Aorta (tissue), 5 donors: ENCODE data around the gene HPS4. TPM values are rescaled to one million over a fixed set of nuclear protein-coding genes. Genes with fewer than 3 reads are reported as not detected.

Source experiments
- ATAC-seq: fragments of 200-7000 bp; cut with Tn5 transposase; one replicate; pipeline ENCODE4 v1.9.1; 2022; ENCODE audit warnings: moderate library complexity; ENCODE audit not compliant: low FRiP score
- DNase-seq, 2 donors: peaks; one replicate each; pipeline ENCODE4 v3.0.0-alpha.2; 2020
- H3K27ac ChIP-seq, 2 donors: one replicate each; pipeline ENCODE4 v1.5.1; 2013; ENCODE audit warnings: low read length in 2 of 2, mild to moderate bottlenecking in 2 of 2, moderate library complexity in 2 of 2, control low read depth in 1 of 2, inconsistent platforms in 1 of 2, low read depth in 1 of 2
- H3K27me3 ChIP-seq, 2 donors: one replicate each; pipeline ENCODE4 v1.6.1; 2013; ENCODE audit warnings: control low read depth in 1 of 2, low read length in 1 of 2, mild to moderate bottlenecking in 1 of 2, moderate library complexity in 1 of 2; ENCODE audit not compliant: insufficient read depth in 2 of 2, control insufficient read depth in 1 of 2
- H3K36me3 ChIP-seq, 2 donors: one replicate each; pipeline ENCODE4 v1.6.1; 2013; ENCODE audit warnings: control low read depth in 1 of 2, low read length in 1 of 2, mild to moderate bottlenecking in 1 of 2; ENCODE audit not compliant: insufficient read depth in 2 of 2, control insufficient read depth in 1 of 2
- H3K4me1 ChIP-seq, 2 donors: one replicate each; pipeline ENCODE4 v1.6.1; 2013; ENCODE audit warnings: low read length in 2 of 2, control low read depth in 1 of 2, mild to moderate bottlenecking in 1 of 2, moderate library complexity in 1 of 2; ENCODE audit not compliant: insufficient read depth in 2 of 2, control insufficient read depth in 1 of 2
- H3K4me3 ChIP-seq, 2 donors: one replicate each; pipeline ENCODE4 v1.5.1; 2013; ENCODE audit warnings: low read length in 2 of 2, control low read depth in 1 of 2, mild to moderate bottlenecking in 1 of 2
- H3K9me3 ChIP-seq: one replicate; pipeline ENCODE4 v1.6.1; 2013; ENCODE audit warnings: mild to moderate bottlenecking, low read length; ENCODE audit not compliant: control insufficient read depth
- WGBS, 2 donors: extraction: QIAGEN DNeasy Blood & Tissue Kit; methylation state at CpG; one replicate each; pipeline ENCODE4 v1.1.7; 2013; 5-methylcytosine and 5-hydroxymethylcytosine counted together
- intact Hi-C, 2 donors: fragments of 100-400 bp; cut with DNase I; formaldehyde crosslinking; loops; one replicate each; pipeline versions ENCODE4 v1.14.2 to v1.15.0; 2022
- polyA plus RNA-seq, 2 donors: library from polyadenylated mRNA; stranded (reverse); fragments of 200-250 nt; gene quantifications; one replicate each; pipeline ENCODE4 v1.2.3, GENCODE V29; 2013
- total RNA-seq, 2 donors: library from RNA; stranded (reverse); fragmentation: NEBNext Ultra II Directional; extraction: Animal tissue kit (Norgen Biotek cat#: 25700); gene quantifications; one replicate each; pipeline ENCODE4 v1.2.1, GENCODE V29; 2021
- donor health status: healthy with polysubstance abuse.
- donor health status: Bipolar disorder and iron deficiency.
- donor health status: DM: no; HTN: no; CAD: no.
- donor health status: DM: no; HTN: no; CAD: no.
- donor health status: DM: yes; HTN: yes; CAD: no.

The HPS4 gene
- total and polyA plus RNA-seq, 4 donors: 14.7 to 35.6 (median 19.2) TPM

DNA sequence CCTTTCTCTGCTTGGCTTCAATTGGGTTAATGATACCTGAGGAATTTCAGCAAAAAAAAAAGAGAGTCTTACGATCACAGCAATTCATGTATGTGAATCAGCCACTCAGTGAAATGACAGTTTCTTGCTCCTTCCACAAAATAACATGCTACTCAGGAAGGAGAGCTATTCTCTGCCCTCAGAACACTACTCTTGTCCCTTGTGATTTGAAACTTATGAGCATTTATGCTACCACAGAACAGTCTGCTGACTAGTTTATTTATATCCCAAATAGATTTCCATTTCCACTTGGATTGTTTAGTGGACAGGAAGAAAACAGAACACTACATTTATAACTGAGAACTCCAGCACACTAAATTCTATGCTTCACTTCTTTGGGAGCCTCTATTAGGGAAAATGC, 20.2 kb upstream of the HPS4 start:
- Histone ChIP-seq H3K27ac (no peak overlapping the region), H3K27me3 (no peaks in the 10 kb centered on the region), H3K4me3 (no peak overlapping the region), H3K36me3 (peaks cover 14 to 22% of the 10 kb centered on the region in 2 donors), H3K9me3 (no peaks in the 10 kb centered on the region), H3K4me1 (no peaks in the 10 kb centered on the region)
- ATAC-seq: no peak
- DNase-seq: no peak
- intact Hi-C loops: no loop called here
- 59 to 63% methylated on average over 1 of the region's 1 CpG for WGBS, 2 donors

- peak in 1 of 2 donors; percentile 60 for DNase-seq
- Histone ChIP-seq H3K36me3 (peaks cover 14 to 22% of the 10 kb centered on the region in 2 donors), H3K27me3 (no peaks in the 10 kb centered on the region), H3K4me1 (no peaks in the 10 kb centered on the region), H3K4me3 (no peak overlapping the region), H3K9me3 (no peaks in the 10 kb centered on the region), H3K27ac (peak overlapping the region in 1 of 2 donors; percentile 9)
- no peak for ATAC-seq
- intact Hi-C loops: no loop called here
- WGBS, 2 donors: 39 to 43% methylated on average over 3 of the region's 3 CpGs
These were observed 19.3 kb upstream of the HPS4 start for GRCh38 chr22:26502688-26503561.

GRCh38 chr22:26501996-26502395, 18.4 kb upstream of the HPS4 start:
- no peaks in the 10 kb centered on the region for H3K4me1 ChIP-seq
- no peak overlapping the region for H3K27ac ChIP-seq
- no peaks in the 10 kb centered on the region for H3K9me3 ChIP-seq
- WGBS, 2 donors: 91 to 93% methylated on average over 2 of the region's 2 CpGs
- H3K27me3 ChIP-seq: no peaks in the 10 kb centered on the region
- intact Hi-C loops: no loop called here
- H3K36me3 ChIP-seq: peaks cover 14 to 22% of the 10 kb centered on the region in 2 donors
- no peak overlapping the region for H3K4me3 ChIP-seq
- ATAC-seq (no peak), DNase-seq (no peak)

GRCh38 chr22:26499188-26499703, 15.7 kb upstream of the HPS4 start:
- intact Hi-C loops: no loop called here
- no peaks in the 10 kb centered on the region for H3K4me1 ChIP-seq
- no peak overlapping the region for H3K4me3 ChIP-seq
- H3K36me3 ChIP-seq: peaks cover 4 to 22% of the 10 kb centered on the region in 2 donors
- 91 to 92% methylated on average over 25 of the region's 25 CpGs for WGBS, 2 donors
- no peaks in the 10 kb centered on the region for H3K27me3 ChIP-seq
- ATAC-seq: peak; percentile 22
- H3K9me3 ChIP-seq: no peaks in the 10 kb centered on the region
- DNase-seq: no peak
- no peak overlapping the region for H3K27ac ChIP-seq

DNA sequence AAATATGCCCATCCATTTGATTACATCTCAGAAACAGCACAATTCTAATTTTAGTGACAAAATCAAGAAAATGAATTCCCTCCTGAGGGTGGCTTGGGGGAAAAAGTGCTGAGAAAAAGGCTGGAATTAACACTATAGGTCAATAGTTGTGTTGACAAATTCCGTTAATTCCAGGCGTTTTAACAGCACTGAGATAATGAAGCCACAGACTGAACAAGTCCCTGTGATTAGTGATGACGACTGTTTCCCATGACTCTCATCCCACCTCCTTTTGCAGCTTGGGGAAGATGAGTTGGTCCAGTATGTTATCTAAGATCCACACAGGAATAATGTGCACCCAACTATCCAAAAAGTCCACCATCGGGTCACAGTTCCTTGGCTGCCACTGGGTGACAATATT, 12.9 kb upstream of the HPS4 start:
- H3K27me3 ChIP-seq: no peaks in the 10 kb centered on the region
- DNase-seq (no peak), ATAC-seq (no peak)
- peaks cover 3 to 17% of the 10 kb centered on the region in 2 donors for H3K36me3 ChIP-seq
- H3K4me1 ChIP-seq: no peaks in the 10 kb centered on the region
- H3K4me3 ChIP-seq: no peak overlapping the region
- no peaks in the 10 kb centered on the region for H3K9me3 ChIP-seq
- WGBS, 2 donors: 78 to 79% methylated on average over 4 of the region's 4 CpGs
- no peak overlapping the region for H3K27ac ChIP-seq
- intact Hi-C loops: no loop called here

DNA sequence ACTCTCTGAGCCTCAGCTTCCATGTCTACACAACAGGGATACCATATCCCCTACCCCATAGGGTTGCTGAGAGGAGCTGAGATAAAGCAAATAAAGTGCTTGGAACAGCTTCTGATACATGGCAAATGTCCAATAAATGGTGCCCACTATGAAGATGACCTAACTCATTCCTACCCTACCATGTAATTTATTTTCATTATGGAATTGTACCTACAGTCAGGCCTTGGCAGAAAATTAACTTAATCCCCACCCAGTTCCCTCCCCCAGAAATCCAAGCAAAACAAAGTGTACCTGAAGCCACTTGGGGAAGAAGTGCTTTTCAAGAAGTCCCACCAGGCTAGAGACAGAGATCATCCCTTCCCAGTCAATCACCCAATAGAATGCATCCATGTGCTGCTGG, 10.9 kb upstream of the HPS4 start:
- Histone ChIP-seq H3K9me3 (no peaks in the 10 kb centered on the region), H3K27ac (no peak overlapping the region), H3K4me3 (no peak overlapping the region), H3K4me1 (no peaks in the 10 kb centered on the region), H3K36me3 (peaks cover 3 to 21% of the 10 kb centered on the region in 2 donors), H3K27me3 (no peaks in the 10 kb centered on the region)
- ATAC-seq (no peak), DNase-seq (no peak)
- intact Hi-C loops: no loop called here

- no peak for DNase-seq
These were observed 8.6 kb upstream of the HPS4 start for GRCh38 chr22:26492220-26492619.

DNA sequence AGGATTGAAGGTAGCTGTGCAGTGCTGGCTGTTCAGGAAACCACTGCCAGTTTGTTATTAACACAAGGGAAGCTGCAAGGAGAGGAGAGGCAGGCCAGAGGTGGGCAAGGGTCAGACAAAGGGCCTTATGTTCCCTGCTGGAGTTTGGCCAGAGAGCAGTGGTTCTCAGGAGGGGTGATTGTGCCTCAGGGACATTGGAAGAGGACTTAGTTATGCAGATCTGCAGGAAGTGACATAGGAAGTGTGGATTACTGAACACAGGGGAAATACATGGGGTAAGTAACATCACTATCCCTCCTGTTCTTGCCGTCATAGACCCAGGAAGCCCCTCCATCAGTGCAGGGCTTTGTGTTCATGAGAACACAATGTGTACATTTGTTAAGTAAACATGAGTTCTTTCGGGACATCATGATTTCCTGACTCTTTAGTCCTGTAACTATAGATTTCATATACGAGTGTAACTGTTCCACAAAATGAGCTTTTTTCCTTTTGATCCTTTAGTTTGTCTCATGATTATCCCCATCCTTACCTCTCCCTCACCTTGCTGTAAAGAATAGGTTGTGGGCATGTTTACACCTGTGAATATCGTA, 6.0 kb upstream of the HPS4 start:
- intact Hi-C loops: no loop called here
- H3K4me3 ChIP-seq: no peak overlapping the region
- WGBS, 2 donors: 75 to 78% methylated on average over 4 of the region's 4 CpGs
- H3K4me1 ChIP-seq: peaks cover 0 to 4% of the 10 kb centered on the region in 2 donors
- no peaks in the 10 kb centered on the region for H3K27me3 ChIP-seq
- H3K27ac ChIP-seq: no peak overlapping the region
- H3K36me3 ChIP-seq: peaks cover 3 to 16% of the 10 kb centered on the region in 2 donors
- no peak for DNase-seq
- H3K9me3 ChIP-seq: no peaks in the 10 kb centered on the region
- no peak for ATAC-seq

More at GRCh38 chr22:26492220-26492619, 8.6 kb upstream of the HPS4 start:
- peaks cover 3 to 23% of the 10 kb centered on the region in 2 donors for H3K36me3 ChIP-seq
- H3K4me3 ChIP-seq: no peak overlapping the region
- WGBS, 2 donors: 89 to 91% methylated on average over 9 of the region's 9 CpGs
- H3K27ac ChIP-seq: no peak overlapping the region
- H3K9me3 ChIP-seq: no peaks in the 10 kb centered on the region
- H3K27me3 ChIP-seq: no peaks in the 10 kb centered on the region
- no peaks in the 10 kb centered on the region for H3K4me1 ChIP-seq
- no peak for ATAC-seq
- intact Hi-C loops: no loop called here
